ENCODE data around the gene PTPN1. TPM values are rescaled to one million over a fixed set of nuclear protein-coding genes. Genes with fewer than 3 reads are reported as not detected.

The PTPN1 gene
- total and polyA plus RNA-seq, 2 donors (not counting 3 experiments of a cell fraction or from before 2014, with no cell fraction given): 41.1 to 64.3 TPM

DNA sequence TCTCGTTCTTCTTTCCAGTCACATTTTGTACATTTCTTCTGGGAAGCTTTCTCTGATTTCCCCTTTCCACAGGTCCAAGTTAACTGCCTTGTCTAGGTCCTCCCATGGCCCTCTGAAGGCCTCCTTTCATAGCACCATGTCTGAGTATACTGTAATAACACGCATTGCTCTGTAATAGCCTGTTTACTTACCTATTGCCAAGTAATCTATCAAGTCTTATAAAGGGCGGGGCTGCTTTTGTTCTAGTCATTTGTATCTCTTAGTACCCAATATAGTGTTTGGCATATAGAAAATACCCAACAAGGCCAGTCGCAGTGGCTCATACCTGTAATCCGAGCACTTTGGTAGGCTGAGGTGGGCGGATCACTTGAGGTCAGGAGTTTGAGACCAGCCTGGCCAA, 17.9 kb downstream of the PTPN1 start:
- H3K9me3 ChIP-seq (replicated peaks; ENCODE audit: control insufficient read depth, insufficient read depth, low read length): no peaks in the 10 kb centered on the region
- H4K20me1 ChIP-seq (replicated peaks; ENCODE audit: control insufficient read depth, extremely low read depth, insufficient read depth, low read length): no peaks in the 10 kb centered on the region
- FAIRE-seq (no peak), DNase-seq (ENCODE audit: low read depth, low spot score) (no peak)
- peaks cover 93% of the 10 kb centered on the region for H3K79me2 ChIP-seq (ENCODE audit: control insufficient read depth, insufficient read depth, low read length)
- H3K27me3 ChIP-seq (ENCODE audit: control insufficient read depth in 2 of 2, insufficient read depth in 2 of 2, low read length in 2 of 2): no peaks in the 10 kb centered on the region
- H3K9ac ChIP-seq (replicated peaks; ENCODE audit: extremely low read depth, insufficient read depth, low read length): no peak overlapping the region
- intact Hi-C loops (cut with micrococcal nuclease) (no loop called here), dilution Hi-C loops (cut with MboI; ENCODE audit: extremely low pct_ligation_motif_present, low sequenced_read_pairs) (no loop called here)
- no peaks in the 10 kb centered on the region for H3K36me3 ChIP-seq (ENCODE audit: control insufficient read depth in 2 of 2, extremely low read depth in 1 of 2, insufficient read depth in 2 of 2, low read length in 2 of 2)
- H3K4me1 ChIP-seq (ENCODE audit: control insufficient read depth, extremely low read depth, insufficient read depth, low read length): peaks cover 46% of the 10 kb centered on the region
- no peaks in the 10 kb centered on the region for H3K9me1 ChIP-seq (replicated peaks; ENCODE audit: control insufficient read depth, extremely low read depth, insufficient read depth, low read length)
- TF ChIP-seq POLR2AphosphoS5 (IDR thresholded peaks at IDR 0.05; ENCODE audit: insufficient read depth, low read depth, low read length) (no peak), JUN (IDR thresholded peaks at IDR 0.05; ENCODE audit: borderline replicate concordance, insufficient read depth, insufficient read length, low read depth) (no peak), MYC (IDR thresholded peaks at IDR 0.05; ENCODE audit: low read depth, low read length) (no peak), GATA2 (IDR thresholded peaks at IDR 0.05; ENCODE audit: insufficient read depth, insufficient read length, low read depth, low read length) (no peak), FOS (IDR thresholded peaks at IDR 0.05; ENCODE audit: borderline replicate concordance, insufficient read depth, low read length) (no peak)
- TF ChIP-seq, protein P1, sequence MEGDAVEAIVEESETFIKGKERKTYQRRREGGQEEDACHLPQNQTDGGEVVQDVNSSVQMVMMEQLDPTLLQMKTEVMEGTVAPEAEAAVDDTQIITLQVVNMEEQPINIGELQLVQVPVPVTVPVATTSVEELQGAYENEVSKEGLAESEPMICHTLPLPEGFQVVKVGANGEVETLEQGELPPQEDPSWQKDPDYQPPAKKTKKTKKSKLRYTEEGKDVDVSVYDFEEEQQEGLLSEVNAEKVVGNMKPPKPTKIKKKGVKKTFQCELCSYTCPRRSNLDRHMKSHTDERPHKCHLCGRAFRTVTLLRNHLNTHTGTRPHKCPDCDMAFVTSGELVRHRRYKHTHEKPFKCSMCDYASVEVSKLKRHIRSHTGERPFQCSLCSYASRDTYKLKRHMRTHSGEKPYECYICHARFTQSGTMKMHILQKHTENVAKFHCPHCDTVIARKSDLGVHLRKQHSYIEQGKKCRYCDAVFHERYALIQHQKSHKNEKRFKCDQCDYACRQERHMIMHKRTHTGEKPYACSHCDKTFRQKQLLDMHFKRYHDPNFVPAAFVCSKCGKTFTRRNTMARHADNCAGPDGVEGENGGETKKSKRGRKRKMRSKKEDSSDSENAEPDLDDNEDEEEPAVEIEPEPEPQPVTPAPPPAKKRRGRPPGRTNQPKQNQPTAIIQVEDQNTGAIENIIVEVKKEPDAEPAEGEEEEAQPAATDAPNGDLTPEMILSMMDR (IDR thresholded peaks at IDR 0.05; ENCODE audit: extremely low read depth in 1 of 2, insufficient read depth in 1 of 2, low read depth in 1 of 2, low read length in 2 of 2): no peak
- H3K27ac ChIP-seq (ENCODE audit: insufficient read depth, low read depth, low read length): no peak overlapping the region
- BruUV-seq (replicated peaks): no TSS peak
- ChIA-PET POLR2A (interaction anchor here (0.7 kb wide), 1 partner anchor 11 kb away, joined by 9 read pairs; no protein-coding TSS in a partner anchor), CTCF (no interaction called here)
- H3K4me3 ChIP-seq (replicated peaks in 1 of 3; ENCODE audit: insufficient read depth in 1 of 3, low read depth in 1 of 3, low read length in 3 of 3): no peak overlapping the region
- no peak overlapping the region for H3K4me2 ChIP-seq (ENCODE audit: insufficient read depth, low read length)
- no peak overlapping the region for H2AFZ ChIP-seq (ENCODE audit: low read depth, low read length)

All from endothelial cell of umbilical vein (primary cell).